Measurements from ENCODE around the gene VPS36.

Gene VPS36

DNA sequence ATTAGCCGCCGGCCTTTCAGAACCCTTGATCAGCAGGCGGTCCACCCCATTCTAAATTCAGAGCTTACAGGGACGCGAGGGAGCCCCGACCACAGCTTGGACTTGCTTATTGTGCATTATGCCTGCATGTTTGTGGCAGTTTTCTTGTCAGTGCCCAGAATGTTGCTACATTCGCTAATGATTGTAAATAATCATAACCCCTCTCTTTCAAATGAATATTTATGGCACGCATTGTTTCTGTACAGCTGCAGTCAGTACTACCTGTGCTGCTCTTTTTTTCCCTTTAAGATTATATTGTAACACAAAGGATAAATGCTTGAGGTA is 321 bp upstream of the VPS36 start:
- no peak overlapping the region; the same call in 1 of the 2 replicates for H3K4me3 ChIP-seq (replicated peaks; ENCODE audit: low read depth, low read length)
- no peak for DNase-seq (ENCODE audit: extremely low read depth, low read depth)
- no peak for TF ChIP-seq CTCF (IDR thresholded peaks at IDR 0.05; ENCODE audit: low read depth, low read length, missing control alignments)

- H3K4me3 ChIP-seq (replicated peaks; ENCODE audit: low read depth, low read length) = peak overlapping the region; percentile 57
- no peak for DNase-seq (ENCODE audit: extremely low read depth, low read depth)
- TF ChIP-seq CTCF (IDR thresholded peaks at IDR 0.05; ENCODE audit: low read depth, low read length, missing control alignments) = no peak
These were observed 963 bp downstream of the VPS36 start for GRCh38 chr13:52449331-52450011.

DNA sequence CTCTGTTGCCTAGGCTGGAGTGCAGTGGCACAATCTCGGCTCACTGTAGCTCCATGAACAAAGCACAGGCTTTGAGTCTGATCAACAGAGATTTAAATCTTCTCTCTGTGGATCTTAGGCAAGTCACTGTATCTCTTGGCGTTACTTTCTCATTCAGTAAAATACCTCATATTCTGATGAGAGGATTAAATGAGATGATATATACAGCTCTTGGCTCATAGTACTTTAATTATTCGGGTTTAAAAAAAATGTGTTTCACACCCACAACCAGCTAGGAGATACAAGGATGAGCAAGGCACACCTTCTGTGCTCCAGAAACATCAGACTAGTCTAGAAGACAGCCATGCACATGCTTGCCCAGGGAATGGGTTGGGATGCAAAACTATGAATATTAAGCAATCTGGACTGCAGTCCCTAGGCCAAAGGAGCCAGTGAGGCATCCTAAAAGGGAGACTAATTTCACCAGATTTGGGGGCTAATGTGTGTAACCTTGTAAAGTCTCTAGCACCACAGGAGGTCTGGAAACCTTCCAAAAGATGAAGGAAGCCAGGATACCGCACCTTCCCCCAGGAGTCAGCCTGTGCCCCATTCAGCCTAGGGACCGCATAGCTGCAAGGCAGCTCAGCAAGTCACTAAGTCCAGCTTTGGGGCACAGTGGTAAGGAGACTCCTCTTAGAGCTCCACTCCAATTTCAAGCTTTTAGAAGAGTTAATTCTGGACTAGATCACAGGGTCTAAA is 2.5 kb downstream of the VPS36 start:
- DNase-seq (ENCODE audit: extremely low read depth, low read depth) = no peak
- no peak for TF ChIP-seq CTCF (IDR thresholded peaks at IDR 0.05; ENCODE audit: low read depth, low read length, missing control alignments)
- peak overlapping the region; percentile 5; the same call in 1 of the 2 replicates for H3K4me3 ChIP-seq (replicated peaks; ENCODE audit: low read depth, low read length)

DNA sequence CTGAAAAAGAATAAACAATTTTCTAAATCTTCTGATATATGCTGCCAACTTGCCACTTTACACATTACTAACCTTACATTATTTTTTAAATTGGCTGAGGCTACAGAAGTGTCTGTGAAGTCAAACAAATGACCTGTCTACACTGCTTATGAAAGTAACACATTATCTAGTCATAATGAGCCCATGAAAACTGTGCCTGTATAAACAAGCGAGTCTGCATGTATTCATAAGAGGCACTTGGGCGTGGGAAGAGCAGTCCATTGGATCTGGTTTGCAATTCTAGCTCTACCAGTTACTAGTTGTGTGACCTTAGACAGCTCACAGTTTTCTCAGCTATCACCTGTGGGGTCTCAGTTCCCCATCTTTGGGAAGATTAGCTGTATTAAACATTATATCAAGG is 3.1 kb downstream of the VPS36 start:
- DNase-seq (ENCODE audit: extremely low read depth, low read depth) = no peak
- H3K4me3 ChIP-seq (replicated peaks; ENCODE audit: low read depth, low read length) = no peak overlapping the region
- no peak for TF ChIP-seq CTCF (IDR thresholded peaks at IDR 0.05; ENCODE audit: low read depth, low read length, missing control alignments)

- DNase-seq (ENCODE audit: extremely low read depth, low read depth) = no peak
- no peak overlapping the region for H3K4me3 ChIP-seq (replicated peaks; ENCODE audit: low read depth, low read length)
- no peak for TF ChIP-seq CTCF (IDR thresholded peaks at IDR 0.05; ENCODE audit: low read depth, low read length, missing control alignments)
These were observed 4.2 kb downstream of the VPS36 start for GRCh38 chr13:52446265-52446664.

GRCh38 chr13:52432456-52432855 is 18.0 kb downstream of the VPS36 start:
- no peak overlapping the region for H3K4me3 ChIP-seq (replicated peaks; ENCODE audit: low read depth, low read length)
- no peak for TF ChIP-seq CTCF (IDR thresholded peaks at IDR 0.05; ENCODE audit: low read depth, low read length, missing control alignments)
- no peak for DNase-seq (ENCODE audit: extremely low read depth, low read depth)

All from HFF-Myc (cell line).